Activated naive CD4-positive, alpha-beta T cell treated with anti-CD3 and anti-CD28 coated beads, Interleukin-2, amount 50 U/mL, for 16 hours (primary cell): ENCODE measurements around the gene CDH5.

Experiments used
- DNase-seq: peaks from one replicate; pipeline ENCODE4 v3.0.0-alpha.2; 2020

The CDH5 gene

DNA sequence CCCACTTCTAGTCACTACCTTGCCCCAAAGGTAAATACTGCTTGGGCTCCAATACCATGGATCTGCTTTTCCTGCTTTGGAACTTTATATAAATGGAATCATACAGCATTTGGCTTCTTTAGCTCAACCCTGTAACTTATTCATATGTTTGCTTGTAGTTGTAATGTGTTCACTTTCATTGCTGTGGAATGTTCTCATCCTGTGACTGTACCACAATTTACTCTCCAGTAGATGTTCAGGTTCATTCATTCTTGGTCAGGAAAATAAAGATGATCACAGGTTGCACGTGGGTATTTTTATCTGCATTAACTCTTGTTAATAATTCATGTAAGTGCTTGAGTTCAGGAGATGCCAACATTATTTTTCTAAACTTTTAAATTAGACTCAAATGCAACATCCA lies 53.9 kb downstream of the CDH5 start:
- DNase-seq = no peak

DNA sequence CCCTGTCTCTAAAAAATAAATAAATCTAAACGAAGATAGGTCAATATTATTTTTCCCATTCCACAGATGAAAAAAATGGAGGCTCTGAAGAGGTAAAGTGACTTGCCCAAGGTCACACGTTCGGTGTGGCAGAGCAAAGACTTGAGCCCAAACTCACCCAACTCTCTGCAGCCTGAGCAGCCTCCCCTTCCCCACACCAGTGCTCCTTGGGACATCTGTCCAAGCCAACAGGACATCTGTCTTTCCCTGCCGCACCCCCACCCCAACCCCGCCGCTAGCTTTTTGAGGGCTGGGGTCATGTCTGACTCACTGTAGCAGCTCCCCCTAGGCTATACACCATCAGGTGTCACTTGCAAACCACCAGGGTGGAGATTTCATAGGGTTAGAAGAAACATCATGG lies 55.4 kb downstream of the CDH5 start:
- DNase-seq = no peak

DNA sequence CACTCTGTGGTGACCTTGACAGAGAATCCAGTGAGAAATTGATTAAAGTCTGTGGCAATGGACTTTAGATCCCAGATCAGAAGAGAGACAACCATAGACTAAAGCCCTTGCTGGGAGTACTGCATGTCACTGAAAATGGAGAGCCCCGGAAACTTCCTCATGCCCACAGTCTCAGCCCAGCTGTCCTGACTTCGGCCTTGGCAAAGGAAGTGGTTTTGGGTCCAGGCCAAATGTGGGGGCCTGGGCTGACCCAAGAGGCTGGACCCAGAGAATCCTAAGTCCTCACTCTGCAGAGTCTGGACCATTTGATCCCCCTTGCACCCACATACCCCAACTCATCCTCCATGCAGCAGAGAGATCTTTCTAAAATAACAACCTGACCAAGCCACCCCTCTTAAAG lies 55.9 kb downstream of the CDH5 start:
- no peak for DNase-seq

- DNase-seq = no peak
These were observed 56.7 kb downstream of the CDH5 start for GRCh38 chr16:66423177-66423576.

DNA sequence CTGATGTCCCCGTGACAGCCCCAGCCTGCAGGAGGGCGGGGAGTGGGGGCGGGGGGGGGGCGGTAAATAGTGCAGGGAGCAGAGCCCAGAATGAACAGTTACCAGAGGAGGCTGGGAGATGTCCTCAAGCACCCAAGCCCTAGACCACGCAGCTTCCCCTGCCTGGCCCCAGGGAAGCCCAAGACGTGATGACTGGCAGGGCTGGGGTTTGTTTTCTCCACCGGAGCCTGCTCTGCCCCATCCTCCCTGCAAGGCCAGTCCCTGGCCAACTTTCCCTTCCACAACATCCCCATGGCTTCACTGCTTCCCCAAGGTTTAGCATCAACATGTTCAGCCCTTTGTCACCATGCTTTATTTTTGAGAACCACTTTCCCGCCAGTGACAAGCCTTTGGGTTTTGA lies 59.2 kb downstream of the CDH5 start:
- DNase-seq = no peak

DNA sequence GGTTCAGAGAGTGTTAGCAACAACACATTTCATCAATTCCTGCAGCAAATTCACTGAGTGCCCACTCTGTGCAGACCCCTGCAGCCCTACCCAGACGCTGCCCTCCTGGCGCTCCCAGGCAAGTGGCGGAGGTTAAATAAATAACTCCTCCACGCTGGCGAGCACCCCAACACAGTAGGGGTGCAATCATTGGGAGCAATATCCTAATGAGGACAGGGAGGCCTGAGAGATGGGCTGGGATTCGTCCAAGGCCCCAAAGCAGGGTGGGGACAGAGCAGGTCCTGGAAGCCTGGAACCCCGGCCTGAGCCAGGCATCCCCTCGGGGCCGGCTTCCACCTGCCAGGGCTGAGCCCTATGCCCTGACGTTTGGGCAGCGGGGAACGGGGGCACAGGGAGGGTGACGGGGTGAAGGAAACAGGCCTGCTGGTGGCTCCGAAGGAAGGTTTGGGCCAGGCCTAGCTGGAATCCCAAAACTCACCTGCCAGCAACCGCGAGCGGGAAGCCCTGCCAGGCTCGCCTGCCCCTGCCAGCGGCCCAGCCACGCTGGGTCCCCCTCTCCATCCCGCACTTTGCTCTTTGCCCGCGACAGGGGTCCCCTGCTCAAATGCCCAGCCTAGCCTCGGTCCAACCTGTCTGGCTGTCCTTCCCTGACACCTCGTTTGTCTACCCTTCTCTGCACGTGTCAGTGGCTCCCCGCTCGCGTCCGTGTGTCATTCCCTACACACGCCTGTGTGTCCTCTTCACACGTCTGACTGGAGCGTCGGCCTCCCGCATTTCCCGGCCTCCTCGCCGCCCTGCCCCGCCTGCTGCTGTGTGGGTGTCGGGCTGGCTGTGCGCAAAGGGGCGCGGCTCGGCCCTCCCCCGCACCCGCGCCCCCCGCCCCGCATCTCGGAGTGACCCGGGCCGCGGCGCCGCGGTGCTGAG lies 59.9 kb downstream of the CDH5 start:
- DNase-seq = no peak

GRCh38 chr16:66427036-66427860 lies 60.8 kb downstream of the CDH5 start, which contains the start of gene BEAN1:
Gene BEAN1 (plus strand): TSS chr16:66427295. CDS start chr16:66437677, 10,382 bp downstream.
- no peak for DNase-seq

- DNase-seq = no peak
These were observed 61.6 kb downstream of the CDH5 start for GRCh38 chr16:66427871-66428681.

- no peak for DNase-seq
These were observed 62.3 kb downstream of the CDH5 start for GRCh38 chr16:66428682-66429251.

- DNase-seq = no peak
These were observed 62.9 kb downstream of the CDH5 start for GRCh38 chr16:66429290-66429962.

GRCh38 chr16:66430214-66430613 lies 63.7 kb downstream of the CDH5 start:
- DNase-seq = no peak

GRCh38 chr16:66431760-66432159 lies 65.3 kb downstream of the CDH5 start:
- no peak for DNase-seq

GRCh38 chr16:66432429-66432828 lies 65.9 kb downstream of the CDH5 start:
- DNase-seq = no peak

DNA sequence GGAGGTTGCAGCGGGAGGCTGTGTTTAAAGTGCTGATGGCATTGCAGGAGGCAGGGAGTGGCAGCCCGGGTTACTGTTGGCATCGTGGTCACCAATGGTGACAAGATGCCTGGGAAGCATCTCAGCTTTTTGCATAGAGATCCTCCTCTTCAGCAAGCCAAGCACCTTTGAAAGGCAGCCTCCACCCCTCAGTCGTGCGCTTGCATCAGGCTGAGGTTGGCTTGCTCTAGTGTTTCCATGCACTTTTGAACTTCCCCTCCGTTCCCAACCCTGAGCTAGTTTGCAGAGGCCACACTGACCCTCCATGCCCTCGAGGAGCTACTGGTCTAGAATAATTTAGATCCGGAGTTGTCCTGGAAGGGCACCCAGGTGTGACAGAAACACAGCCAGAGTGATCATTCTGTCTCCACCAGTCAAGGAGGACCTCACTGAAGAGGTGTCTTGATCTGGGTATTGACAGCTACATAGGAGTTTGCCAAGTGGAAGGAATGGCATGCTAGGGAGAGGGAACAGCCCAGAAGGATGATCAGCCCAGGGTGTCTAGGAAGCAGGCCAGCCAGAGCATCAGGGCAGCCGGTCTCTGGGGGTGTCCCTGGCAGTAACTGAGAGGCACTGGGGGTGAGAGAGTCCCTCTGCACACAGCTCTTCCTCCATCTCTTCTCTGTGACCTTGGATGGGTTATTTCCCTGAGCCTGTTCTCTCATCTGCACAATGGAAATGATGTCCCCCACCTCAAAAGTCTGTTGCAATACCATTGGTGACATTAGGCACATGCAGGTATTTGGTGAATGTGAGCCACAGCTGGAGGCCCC lies 68.3 kb downstream of the CDH5 start:
- DNase-seq = no peak

DNA sequence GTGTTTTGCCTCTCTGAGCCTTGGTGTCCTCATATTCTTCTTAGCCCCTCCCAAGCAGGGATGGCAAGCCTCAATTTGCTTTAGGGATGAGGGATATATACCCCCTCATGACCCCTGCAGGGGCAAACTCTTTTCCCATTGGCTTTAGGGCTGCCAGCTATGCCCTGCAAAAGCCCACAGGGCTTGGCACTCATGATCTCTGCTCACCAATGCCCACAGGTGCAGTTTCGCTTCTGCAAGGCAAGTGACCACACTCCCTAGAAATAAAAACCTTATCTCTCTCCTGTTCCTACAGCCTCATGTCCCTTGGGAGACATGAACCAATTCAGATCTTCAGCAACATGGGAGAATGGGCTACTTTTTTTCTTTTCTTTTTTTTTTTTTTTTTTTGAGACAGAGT lies 69.4 kb downstream of the CDH5 start:
- DNase-seq = no peak

DNA sequence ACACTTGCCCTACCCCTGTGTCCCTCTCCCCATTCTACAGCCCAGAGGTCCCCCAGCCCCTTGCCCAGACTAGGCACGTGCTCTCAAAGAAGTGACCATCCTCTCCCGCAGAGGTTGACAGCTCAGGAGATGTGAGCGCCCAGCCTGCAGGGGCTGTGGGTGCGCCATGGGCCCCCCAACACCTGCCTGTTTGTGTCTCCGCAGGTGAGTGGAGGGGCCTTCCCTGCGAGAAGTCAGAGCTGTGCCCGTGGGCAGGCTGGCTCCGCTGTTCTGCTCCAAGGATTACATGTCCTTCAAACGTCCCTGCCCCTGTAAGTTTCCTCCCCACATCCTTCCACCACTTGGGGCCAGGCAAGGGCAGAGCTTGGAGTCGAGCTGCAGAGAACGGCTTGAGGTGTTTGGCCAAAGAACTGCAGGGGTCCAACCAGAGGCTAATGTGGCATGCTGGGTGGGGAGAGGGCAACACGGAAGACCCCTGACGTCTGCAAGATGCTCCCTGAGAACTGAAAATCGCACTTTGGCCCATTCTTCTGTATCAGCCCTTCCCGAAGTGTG lies 71.0 kb downstream of the CDH5 start:
- no peak for DNase-seq

GRCh38 chr16:66438536-66438935 lies 72.0 kb downstream of the CDH5 start:
- DNase-seq = no peak

DNA sequence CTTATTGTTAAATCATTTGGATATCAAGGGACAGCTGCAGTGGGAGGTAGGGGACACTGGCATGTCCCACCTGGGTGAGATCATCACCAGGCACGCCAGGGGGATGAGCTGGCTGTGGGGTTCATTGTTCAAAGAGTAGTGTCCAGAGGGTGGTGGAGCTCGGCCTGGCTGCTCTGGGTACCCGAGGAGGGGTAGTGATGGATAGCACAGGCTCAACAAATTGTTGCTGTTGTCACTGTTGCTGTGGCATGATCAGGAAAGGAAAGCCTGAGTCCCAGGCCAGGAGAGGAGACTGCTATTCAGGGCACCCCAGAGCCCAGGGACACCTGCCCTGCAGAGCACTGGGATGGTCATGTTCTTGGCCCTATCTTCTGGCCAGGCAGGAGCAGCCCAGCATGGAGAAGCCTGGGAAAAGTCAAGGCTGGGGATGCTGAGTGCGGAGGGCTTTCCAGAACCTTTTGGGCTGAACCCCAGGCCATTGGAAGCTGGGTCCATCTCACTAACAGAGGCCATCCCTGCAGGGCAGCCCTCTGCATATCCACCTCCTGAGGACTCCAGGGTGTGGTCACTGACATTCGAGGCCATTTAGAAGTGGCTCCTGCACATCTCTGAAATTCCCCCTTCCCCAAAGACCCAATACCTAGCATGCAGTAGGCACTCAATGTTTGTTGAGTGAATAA lies 72.7 kb downstream of the CDH5 start:
- no peak for DNase-seq

DNA sequence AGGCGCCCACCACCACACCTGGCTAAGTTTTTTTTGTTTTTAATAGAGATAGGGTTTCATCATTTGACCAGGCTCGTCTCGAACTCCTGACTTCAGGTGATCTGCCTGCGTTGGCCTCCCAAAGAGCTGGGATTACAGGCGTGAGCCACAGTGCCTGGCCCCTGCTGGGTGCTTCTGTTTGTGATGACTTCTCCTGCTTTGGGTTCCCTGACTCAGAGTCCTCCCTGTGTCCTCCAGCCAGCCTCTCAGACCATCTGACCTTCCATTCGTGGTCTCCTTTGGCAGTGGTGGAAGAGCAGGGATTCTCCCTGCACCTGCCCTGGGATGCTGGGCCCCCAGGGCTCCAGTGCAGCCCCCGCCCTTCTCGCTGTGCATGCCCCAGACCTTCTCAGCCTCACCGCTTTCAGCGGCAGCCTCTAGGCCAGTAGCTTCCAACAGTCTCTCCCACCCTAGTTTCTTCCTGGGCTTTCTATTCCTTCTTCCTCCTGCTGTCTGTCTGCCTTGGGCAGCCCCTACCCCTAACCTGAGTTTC lies 73.8 kb downstream of the CDH5 start:
- DNase-seq = no peak

GRCh38 chr16:66440970-66441369 lies 74.5 kb downstream of the CDH5 start:
- DNase-seq = no peak
